ENCODE data around the gene DNAH17. TPM values are rescaled to one million over a fixed set of nuclear protein-coding genes. Genes with fewer than 3 reads are reported as not detected.
A peak's percentile ranks its signal among the peaks of the same experiment; 100 is the strongest.

DNAH17 gene
- total RNA-seq, 2 donors from 2014 or later = 0.13 to 0.64 TPM

DNA sequence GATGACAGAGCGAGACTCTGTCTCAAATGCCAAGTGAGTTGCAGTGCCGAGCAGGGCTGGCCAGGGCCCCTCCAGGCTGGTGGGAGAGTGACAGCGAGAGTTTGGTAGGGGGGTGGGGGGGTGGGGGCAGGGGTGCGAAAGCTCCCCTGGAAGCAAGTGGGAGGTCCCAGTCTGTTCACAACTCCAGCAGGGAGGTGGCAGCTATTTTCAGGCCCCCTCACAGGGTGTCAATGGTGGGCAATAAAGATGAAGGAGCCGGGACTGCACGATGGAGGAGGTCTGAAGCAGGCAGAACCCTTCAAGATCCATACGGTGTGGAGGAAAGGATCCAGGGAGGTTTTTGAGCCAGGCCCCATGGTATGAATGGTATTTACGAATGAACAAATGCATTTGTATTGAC lies 115.0 kb downstream of the DNAH17 start:
- Histone ChIP-seq H3K27ac (ENCODE audit: low read depth, low read length) (no peak overlapping the region), H3K36me3 (ENCODE audit: control insufficient read depth, insufficient read depth, low read length) (no peaks in the 10 kb centered on the region), H3K9me3 (ENCODE audit: control insufficient read depth, low read length) (peaks cover 4% of the 10 kb centered on the region), H3K4me3 (ENCODE audit: low read length) (no peak overlapping the region), H3K9ac (ENCODE audit: extremely low read depth, low read length, poor library complexity, severe bottlenecking) (no peak overlapping the region), H3K4me1 (ENCODE audit: control insufficient read depth, insufficient read depth, low read length) (no peaks in the 10 kb centered on the region), H3K27me3 (ENCODE audit: control insufficient read depth, insufficient read depth, low read length, poor library complexity, severe bottlenecking) (no peaks in the 10 kb centered on the region)
- TF ChIP-seq, protein P1, sequence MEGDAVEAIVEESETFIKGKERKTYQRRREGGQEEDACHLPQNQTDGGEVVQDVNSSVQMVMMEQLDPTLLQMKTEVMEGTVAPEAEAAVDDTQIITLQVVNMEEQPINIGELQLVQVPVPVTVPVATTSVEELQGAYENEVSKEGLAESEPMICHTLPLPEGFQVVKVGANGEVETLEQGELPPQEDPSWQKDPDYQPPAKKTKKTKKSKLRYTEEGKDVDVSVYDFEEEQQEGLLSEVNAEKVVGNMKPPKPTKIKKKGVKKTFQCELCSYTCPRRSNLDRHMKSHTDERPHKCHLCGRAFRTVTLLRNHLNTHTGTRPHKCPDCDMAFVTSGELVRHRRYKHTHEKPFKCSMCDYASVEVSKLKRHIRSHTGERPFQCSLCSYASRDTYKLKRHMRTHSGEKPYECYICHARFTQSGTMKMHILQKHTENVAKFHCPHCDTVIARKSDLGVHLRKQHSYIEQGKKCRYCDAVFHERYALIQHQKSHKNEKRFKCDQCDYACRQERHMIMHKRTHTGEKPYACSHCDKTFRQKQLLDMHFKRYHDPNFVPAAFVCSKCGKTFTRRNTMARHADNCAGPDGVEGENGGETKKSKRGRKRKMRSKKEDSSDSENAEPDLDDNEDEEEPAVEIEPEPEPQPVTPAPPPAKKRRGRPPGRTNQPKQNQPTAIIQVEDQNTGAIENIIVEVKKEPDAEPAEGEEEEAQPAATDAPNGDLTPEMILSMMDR (conservative IDR thresholded peaks at IDR 0.05) = no peak
- WGBS, 2 experiments (ENCODE audit: insufficient coverage in 1 of 2, insufficient read length in 1 of 2) = 63 to 79% methylated on average over 5 to 8 of the region's 8 CpGs
- no peak overlapping the region for H3K4me3 Mint-ChIP-seq
- no peaks in the 10 kb centered on the region for H3K27me3 Mint-ChIP-seq (ENCODE audit: insufficient read depth)
- H3K36me3 Mint-ChIP-seq (ENCODE audit: low read depth) = no peaks in the 10 kb centered on the region
- H3K9me3 Mint-ChIP-seq = peaks cover 12% of the 10 kb centered on the region
- no peak overlapping the region for H3K27ac Mint-ChIP-seq
- peak; percentile 77 for DNase-seq
- no peaks in the 10 kb centered on the region for H3K4me1 Mint-ChIP-seq

- H3K9me3 ChIP-seq (ENCODE audit: control insufficient read depth, low read length) = peaks cover 4% of the 10 kb centered on the region
- WGBS, 2 experiments (ENCODE audit: insufficient coverage in 1 of 2, insufficient read length in 1 of 2) = 71 to 77% methylated on average over 5 to 6 of the region's 6 CpGs
- Mint-ChIP-seq H3K27me3 (ENCODE audit: insufficient read depth) (no peaks in the 10 kb centered on the region), H3K36me3 (ENCODE audit: low read depth) (no peaks in the 10 kb centered on the region), H3K9me3 (peaks cover 12% of the 10 kb centered on the region), H3K4me1 (no peaks in the 10 kb centered on the region), H3K27ac (no peak overlapping the region), H3K4me3 (no peak overlapping the region)
- H3K27me3 ChIP-seq (ENCODE audit: control insufficient read depth, insufficient read depth, low read length, poor library complexity, severe bottlenecking) = no peaks in the 10 kb centered on the region
- H3K4me3 ChIP-seq (ENCODE audit: low read length) = no peak overlapping the region
- no peaks in the 10 kb centered on the region for H3K4me1 ChIP-seq (ENCODE audit: control insufficient read depth, insufficient read depth, low read length)
- DNase-seq = no peak
- H3K27ac ChIP-seq (ENCODE audit: low read depth, low read length) = no peak overlapping the region
- no peaks in the 10 kb centered on the region for H3K36me3 ChIP-seq (ENCODE audit: control insufficient read depth, insufficient read depth, low read length)
- TF ChIP-seq, protein P1 (conservative IDR thresholded peaks at IDR 0.05) = no peak
- no peak overlapping the region for H3K9ac ChIP-seq (ENCODE audit: extremely low read depth, low read length, poor library complexity, severe bottlenecking)
Observed at GRCh38 chr17:78461799-78462053, 115.5 kb downstream of the DNAH17 start.

GRCh38 chr17:78460951-78461798 lies 116.0 kb downstream of the DNAH17 start:
- Histone ChIP-seq H3K9ac (ENCODE audit: extremely low read depth, low read length, poor library complexity, severe bottlenecking) (no peak overlapping the region), H3K27me3 (ENCODE audit: control insufficient read depth, insufficient read depth, low read length, poor library complexity, severe bottlenecking) (no peaks in the 10 kb centered on the region), H3K9me3 (ENCODE audit: control insufficient read depth, low read length) (peaks cover 4% of the 10 kb centered on the region), H3K36me3 (ENCODE audit: control insufficient read depth, insufficient read depth, low read length) (no peaks in the 10 kb centered on the region), H3K4me1 (ENCODE audit: control insufficient read depth, insufficient read depth, low read length) (no peaks in the 10 kb centered on the region), H3K27ac (ENCODE audit: low read depth, low read length) (no peak overlapping the region), H3K4me3 (ENCODE audit: low read length) (no peak overlapping the region)
- WGBS, 2 experiments (ENCODE audit: insufficient coverage in 1 of 2, insufficient read length in 1 of 2) = 92 to 95% methylated on average over 28 to 34 of the region's 34 CpGs
- H3K4me3 Mint-ChIP-seq = no peak overlapping the region
- no peak for DNase-seq
- no peaks in the 10 kb centered on the region for H3K4me1 Mint-ChIP-seq
- H3K36me3 Mint-ChIP-seq (ENCODE audit: low read depth) = no peaks in the 10 kb centered on the region
- TF ChIP-seq, protein P1 (conservative IDR thresholded peaks at IDR 0.05) = no peak
- H3K9me3 Mint-ChIP-seq = peaks cover 12% of the 10 kb centered on the region
- H3K27me3 Mint-ChIP-seq (ENCODE audit: insufficient read depth) = no peaks in the 10 kb centered on the region
- no peak overlapping the region for H3K27ac Mint-ChIP-seq

All from endodermal cell (in vitro differentiated cells).